HEK293T (cell line): ENCODE data around the gene CARD19.

Experiments used
- CTCF ChIA-PET: fragments of 350-600 bp; formaldehyde crosslinking; extraction: SDS; loops from one replicate; lab custom pipeline; 2021; ENCODE audit warnings: antibody characterized with exemption, inconsistent platforms; lab: Yijun Ruan, JAX
- POLR2A ChIA-PET: fragments of 350-600 bp; formaldehyde crosslinking; extraction: SDS; loops from one replicate; lab custom pipeline; 2020; ENCODE audit warnings: antibody characterized with exemption, inconsistent platforms; lab: Yijun Ruan, JAX
- DNase-seq: peaks from one replicate; pipeline ENCODE4 v3.0.0; 2012; ENCODE audit warnings: mixed read lengths; ENCODE audit errors: extremely low spot score
- ARNT ChIP-seq: fragments of 450-650 bp; IDR thresholded peaks from 2 replicates; pipeline ENCODE4 v1.6.1; 2017; ENCODE audit warnings: mild to moderate bottlenecking
- BHLHE40 ChIP-seq: fragments of 450-650 bp; IDR thresholded peaks from 2 replicates; pipeline ENCODE4 v1.6.1; 2016; ENCODE audit warnings: mild to moderate bottlenecking, moderate library complexity, borderline replicate concordance
- CTBP1 ChIP-seq: fragments of 450-650 bp; IDR thresholded peaks from 2 replicates; pipeline ENCODE4 v1.6.1; 2016; ENCODE audit warnings: borderline replicate concordance
- ELF4 ChIP-seq: fragments of 450-650 bp; IDR thresholded peaks from 2 replicates; pipeline ENCODE4 v1.6.1; 2017; ENCODE audit warnings: antibody characterized with exemption
- FOXA1 ChIP-seq: fragments of 450-650 bp; IDR thresholded peaks from 2 replicates; pipeline ENCODE4 v1.6.1; 2016; ENCODE audit warnings: mild to moderate bottlenecking
- FOXK2 ChIP-seq: fragments of 450-650 bp; IDR thresholded peaks from 2 replicates; pipeline ENCODE4 v1.6.1; 2016; ENCODE audit warnings: mild to moderate bottlenecking
- FOXM1 ChIP-seq: fragments of 450-650 bp; IDR thresholded peaks from 2 replicates; pipeline ENCODE4 v1.6.1; 2017; ENCODE audit warnings: mild to moderate bottlenecking, borderline replicate concordance
- HDGF ChIP-seq: fragments of 450-650 bp; IDR thresholded peaks from 2 replicates; pipeline ENCODE4 v1.6.1; 2017; ENCODE audit warnings: antibody characterized with exemption, borderline replicate concordance
- L3MBTL2 ChIP-seq: fragments of 450-650 bp; conservative IDR thresholded peaks from 2 replicates; pipeline ENCODE4 v1.6.1; 2016; ENCODE audit warnings: mild to moderate bottlenecking
- LEF1 ChIP-seq: fragments of 450-650 bp; IDR thresholded peaks from 2 replicates; pipeline ENCODE4 v1.6.1; 2017; ENCODE audit warnings: mild to moderate bottlenecking, borderline replicate concordance
- NFRKB ChIP-seq: fragments of 450-650 bp; IDR thresholded peaks from 2 replicates; pipeline ENCODE4 v1.6.1; 2016; ENCODE audit warnings: mild to moderate bottlenecking, moderate library complexity
- SP1 ChIP-seq: fragments of 450-650 bp; IDR thresholded peaks from 2 replicates; pipeline ENCODE4 v1.6.1; 2017
- SUZ12 ChIP-seq: fragments of 450-650 bp; IDR thresholded peaks from 2 replicates; pipeline ENCODE4 v1.6.1; 2016; ENCODE audit warnings: mild to moderate bottlenecking
- TARDBP ChIP-seq: fragments of 450-650 bp; IDR thresholded peaks from 2 replicates; pipeline ENCODE4 v1.6.1; 2016
- ZNF384 ChIP-seq: fragments of 450-650 bp; IDR thresholded peaks from 2 replicates; pipeline ENCODE4 v1.6.1; 2016
- TF ChIP-seq, protein P1 (sequence below): fragments of 450-650 bp; IDR thresholded peaks from 2 replicates; pipeline ENCODE4 v1.6.1; 2016

The CARD19 gene

DNA sequence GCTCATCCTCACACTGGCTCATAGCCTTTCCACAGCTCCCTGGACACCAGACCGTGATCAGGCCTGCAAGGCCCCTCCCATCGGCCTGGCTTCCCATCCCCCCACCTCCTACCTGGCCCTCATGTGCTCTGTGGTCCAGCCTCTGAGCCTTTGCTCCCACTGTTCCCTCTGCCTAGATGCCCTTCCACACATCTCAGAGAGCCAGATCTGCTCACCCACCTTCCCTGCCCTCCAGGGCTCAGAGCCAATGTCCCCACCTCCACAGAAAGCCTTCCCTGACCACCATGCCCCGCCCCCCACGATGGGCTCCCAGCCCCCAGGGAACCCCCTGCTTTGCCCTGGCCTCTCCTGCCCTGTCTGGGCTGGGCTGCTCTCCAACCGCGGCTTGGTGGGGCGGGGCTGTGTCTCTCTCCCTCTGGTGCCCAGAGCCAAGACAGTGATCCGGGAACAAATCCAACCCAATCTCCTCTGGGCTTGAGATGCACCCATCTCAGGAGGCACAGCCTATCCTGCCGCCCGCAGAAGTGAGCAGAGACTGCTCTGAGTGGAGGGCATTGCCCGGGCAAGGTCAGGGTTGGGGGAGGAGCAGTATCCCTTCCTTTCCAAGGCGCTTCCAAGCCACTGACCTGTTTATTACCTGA, 36.4 kb downstream of the CARD19 start:
- POLR2A ChIA-PET: no interaction called here
- TF ChIP-seq SP1 (no peak), SUZ12 (no peak), ZNF384 (no peak), FOXA1 (no peak), HDGF (no peak), TARDBP (no peak), NFRKB (no peak), ELF4 (no peak), FOXK2 (no peak), BHLHE40 (no peak), LEF1 (no peak), ARNT (no peak), FOXM1 (no peak), CTBP1 (no peak), L3MBTL2 (no peak)
- TF ChIP-seq, protein P1, sequence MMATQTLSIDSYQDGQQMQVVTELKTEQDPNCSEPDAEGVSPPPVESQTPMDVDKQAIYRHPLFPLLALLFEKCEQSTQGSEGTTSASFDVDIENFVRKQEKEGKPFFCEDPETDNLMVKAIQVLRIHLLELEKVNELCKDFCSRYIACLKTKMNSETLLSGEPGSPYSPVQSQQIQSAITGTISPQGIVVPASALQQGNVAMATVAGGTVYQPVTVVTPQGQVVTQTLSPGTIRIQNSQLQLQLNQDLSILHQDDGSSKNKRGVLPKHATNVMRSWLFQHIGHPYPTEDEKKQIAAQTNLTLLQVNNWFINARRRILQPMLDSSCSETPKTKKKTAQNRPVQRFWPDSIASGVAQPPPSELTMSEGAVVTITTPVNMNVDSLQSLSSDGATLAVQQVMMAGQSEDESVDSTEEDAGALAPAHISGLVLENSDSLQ: no peak
- DNase-seq: no peak
- CTCF ChIA-PET: no interaction called here

DNA sequence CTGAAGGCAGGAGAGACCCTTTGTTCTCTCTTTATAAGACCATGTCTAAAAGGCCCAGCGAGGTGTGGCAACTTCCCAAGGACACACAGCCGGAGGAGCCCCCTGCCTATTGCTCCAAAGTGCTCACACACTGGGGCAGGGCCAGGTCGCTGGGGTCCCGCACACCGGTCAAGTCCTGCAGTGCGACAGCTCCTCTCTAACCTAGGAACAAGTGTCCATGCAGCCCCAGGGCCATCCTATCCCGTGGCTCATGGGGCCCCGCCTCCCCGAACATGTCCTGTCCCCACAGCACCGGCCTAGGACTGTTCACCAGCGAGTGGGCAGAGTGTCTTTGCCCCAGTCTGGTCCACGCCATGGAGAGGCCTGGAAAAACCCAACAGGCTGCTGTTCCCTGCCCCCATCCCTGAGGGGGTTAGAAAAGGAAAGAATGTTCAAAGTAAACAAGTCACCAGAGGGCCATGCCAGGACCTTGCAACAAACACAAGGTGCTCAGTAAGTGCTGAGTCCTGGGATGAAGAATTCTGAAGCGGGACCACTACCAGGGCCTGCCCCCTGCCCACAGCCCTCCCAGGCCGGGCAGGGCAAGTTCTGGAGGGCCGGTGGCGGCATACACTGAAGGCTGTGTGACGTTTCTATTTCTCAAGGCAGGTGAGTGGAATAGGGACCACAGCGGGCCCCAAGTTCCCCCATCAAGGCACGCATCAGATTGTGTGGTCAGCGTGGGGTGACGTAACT, 37.1 kb downstream of the CARD19 start:
- no peak for DNase-seq
- CTCF ChIA-PET: interaction anchor here (1.1 kb wide), 1 partner anchor 432 kb away, joined by 5 read pairs; no protein-coding TSS in a partner anchor
- POLR2A ChIA-PET: interaction anchor here (0.8 to 1.3 kb wide), 2 partner anchors 8 to 9 kb away, joined by 3 to 6 read pairs; no protein-coding TSS in a partner anchor
- TF ChIP-seq ELF4 (no peak), ARNT (0 out of 2 replicates have a peak, but pooled peaks have one; percentile 7)

DNA sequence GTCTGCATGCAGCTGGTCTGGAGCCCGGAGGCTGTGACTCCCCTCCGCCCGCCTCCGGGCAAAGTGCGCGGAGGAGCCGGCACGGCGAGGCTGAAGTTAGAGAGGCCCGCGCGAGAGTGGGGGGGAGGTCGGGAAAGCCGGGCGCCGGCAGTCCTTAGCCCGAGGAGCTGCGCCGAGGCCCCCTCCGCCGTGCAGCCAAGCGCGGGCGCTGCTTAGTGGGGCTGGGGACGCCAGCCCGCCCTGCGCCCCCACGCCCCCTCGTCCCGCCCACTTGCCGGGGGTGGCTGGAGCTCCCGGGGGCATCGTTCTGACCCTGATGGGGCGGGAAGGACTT, 37.6 kb downstream of the CARD19 start:
- peak; percentile 60 for DNase-seq
- CTCF ChIA-PET: interaction anchor here (1.1 kb wide), 1 partner anchor 432 kb away, joined by 5 read pairs; no protein-coding TSS in a partner anchor

DNA sequence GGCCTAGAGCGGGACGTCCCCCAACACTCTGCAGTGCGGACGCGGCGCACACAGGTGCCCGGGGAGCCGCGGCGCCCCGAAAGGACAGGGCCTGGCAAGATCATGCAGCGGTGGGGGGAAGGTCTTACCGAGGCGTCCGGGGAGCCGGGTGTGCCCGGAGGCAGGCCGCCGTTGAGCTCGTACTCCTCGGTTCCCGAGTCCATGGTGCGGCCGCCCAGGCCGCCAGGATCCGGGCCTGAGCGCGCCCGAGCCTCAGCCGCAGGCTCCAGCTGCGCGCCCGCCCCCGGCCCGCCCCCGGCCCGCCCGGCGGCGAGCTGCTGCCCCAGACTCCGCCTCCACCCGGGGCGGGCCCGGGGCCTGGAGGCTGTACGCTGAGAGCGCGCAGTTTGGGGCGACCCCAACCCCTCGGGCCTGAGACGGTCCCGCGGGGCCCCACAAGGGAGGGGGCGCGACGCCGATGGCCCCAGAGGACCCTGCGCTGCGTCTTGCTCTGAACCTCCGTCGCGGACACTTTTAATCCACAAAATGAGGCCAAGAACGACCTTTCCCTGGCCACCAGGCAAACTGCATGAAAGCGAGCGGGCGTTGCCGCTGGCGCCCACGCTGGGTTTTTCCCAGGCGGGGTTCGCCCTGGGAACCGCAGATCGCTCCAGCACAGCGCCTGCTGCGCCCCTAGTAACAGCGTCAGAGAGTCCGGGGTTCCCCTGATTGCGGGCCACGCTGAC, 38.2 kb downstream of the CARD19 start, which contains the start of gene NINJ1:
Gene NINJ1, minus strand, starts transcription at position 237 of the 725 bp plus-strand sequence. Its CDS starts 34 bp downstream, at position 203.
- POLR2A ChIA-PET: interaction anchor here (0.7 to 1.4 kb wide), 8 partner anchors 8 to 23 kb away, joined by 3 to 6 read pairs (median 4); no protein-coding TSS in a partner anchor
- CTCF ChIA-PET: interaction anchor here (1.1 to 1.3 kb wide), 2 partner anchors 27 to 431 kb away, joined by 4 to 5 read pairs; no protein-coding TSS in a partner anchor

More for the DNA sequence above, 37.6 kb downstream of the CARD19 start:
- TF ChIP-seq FOXK2 (no peak), SP1 (no peak), TARDBP (no peak), SUZ12 (no peak), ELF4 (no peak), NFRKB (no peak), LEF1 (no peak), ZNF384 (no peak), FOXM1 (no peak)
- TF ChIP-seq, protein P1: no peak
- POLR2A ChIA-PET: interaction anchor here (0.8 to 1.4 kb wide), 5 partner anchors 8 to 18 kb away, joined by 3 to 6 read pairs (median 3); no protein-coding TSS in a partner anchor

DNA sequence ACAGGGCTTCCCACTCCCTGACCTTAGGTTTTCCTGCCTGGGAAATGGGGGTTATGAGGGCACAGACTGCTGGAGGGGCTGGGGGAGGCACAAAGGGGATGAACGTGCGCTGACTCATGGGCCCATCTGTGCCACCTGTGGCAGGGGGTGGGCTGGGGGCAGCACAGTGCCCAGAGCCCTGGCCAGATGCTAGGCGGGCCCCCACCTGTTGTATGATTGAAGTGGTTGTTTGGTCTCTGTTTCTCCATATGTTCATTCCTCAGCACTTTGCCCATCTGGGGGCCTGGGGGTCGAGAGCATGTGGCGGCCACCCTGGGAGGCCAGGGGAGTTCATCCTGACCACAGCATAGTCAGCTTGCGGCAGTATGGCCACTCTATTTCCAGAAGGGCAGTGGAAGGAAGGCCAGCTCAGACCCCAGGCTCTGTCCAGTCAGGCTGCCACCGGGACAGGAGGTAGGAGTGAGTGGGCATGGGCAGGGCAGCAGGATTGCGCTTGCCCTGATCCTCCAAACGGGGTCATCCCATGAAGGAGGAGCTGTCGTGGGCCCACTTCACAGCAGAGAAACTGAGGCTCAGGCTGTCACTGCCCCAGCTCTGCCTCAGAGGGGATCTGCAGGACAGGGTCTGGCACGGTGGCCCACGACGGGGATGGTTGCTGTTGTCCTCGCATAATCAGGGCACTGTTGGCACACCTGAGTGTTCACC, 38.9 kb downstream of the CARD19 start:
- TF ChIP-seq NFRKB (no peak), FOXM1 (no peak), CTBP1 (no peak), FOXA1 (no peak), FOXK2 (no peak), LEF1 (no peak), ZNF384 (no peak), SUZ12 (no peak), BHLHE40 (no peak), ELF4 (no peak)
- ChIA-PET POLR2A (interaction anchor here (0.7 to 1.4 kb wide), 7 partner anchors 7 to 22 kb away, joined by 3 to 6 read pairs (median 4); no protein-coding TSS in a partner anchor), CTCF (interaction anchor here (1.3 kb wide), 1 partner anchor 27 kb away, joined by 4 read pairs; no protein-coding TSS in a partner anchor)
- DNase-seq: no peak

More for the DNA sequence above, 38.2 kb downstream of the CARD19 start, which contains the start of gene NINJ1:
- DNase-seq: peak; percentile 92
- TF ChIP-seq FOXA1 (no peak), CTBP1 (no peak), FOXM1 (0 out of 2 replicates have a peak, but pooled peaks have one; percentile 17), SP1 (no peak)
